Ovary (tissue), 9 donors: ENCODE measurements around the gene BCL3. TPM values are rescaled to one million over a fixed set of nuclear protein-coding genes. Genes with fewer than 3 reads are reported as not detected.

Experiments used
- DNase-seq, 5 donors: peaks; one replicate each; pipeline ENCODE4 v3.0.0-alpha.2; 2019 to 2020
- H3K27ac ChIP-seq, 2 donors: fragments of 200-600 bp; one replicate each; pipeline versions ENCODE4 v1.5.1 to v1.8.0; 2019 to 2022
- H3K27me3 ChIP-seq: fragments of 200-600 bp; one replicate; pipeline ENCODE4 v1.8.0; 2022
- H3K36me3 ChIP-seq: fragments of 200-600 bp; sonication (generic); one replicate; pipeline ENCODE4 v1.5.1; 2019
- H3K4me1 ChIP-seq: one replicate; pipeline ENCODE4 v1.8.1; 2013; ENCODE audit warnings: mild to moderate bottlenecking, moderate library complexity; ENCODE audit not compliant: insufficient read depth
- H3K4me3 ChIP-seq: fragments of 200-600 bp; sonication (generic); one replicate; pipeline ENCODE4 v1.5.1; 2017
- H3K9me3 ChIP-seq, 2 donors: fragments of 200-600 bp in 1 of 2; sonication (generic) in 1 of 2; one replicate each; pipeline versions ENCODE4 v1.5.1 to v1.8.1; 2013 to 2019; ENCODE audit warnings: mild to moderate bottlenecking in 1 of 2, moderate library complexity in 1 of 2
- CTCF ChIP-seq, 3 donors: fragments of 450-650 bp in 2 of 3; fragments of 200-600 bp in 1 of 3; IDR thresholded peaks; one replicate each; pipeline versions ENCODE4 v1.5.1 to v1.8.0; 2016 to 2022; ENCODE audit warnings: antibody characterized with exemption in 3 of 3, mild to moderate bottlenecking in 1 of 3
- EP300 ChIP-seq: sonication (generic); formaldehyde crosslinking; IDR thresholded peaks from one replicate; pipeline ENCODE4 v1.6.1; 2017; ENCODE audit warnings: antibody characterized with exemption
- POLR2A ChIP-seq: fragments of 450-650 bp; IDR thresholded peaks from one replicate; pipeline ENCODE4 v1.6.1; 2017; ENCODE audit warnings: antibody characterized with exemption, mild to moderate bottlenecking, moderate library complexity
- WGBS, 3 donors: extraction: QIAGEN DNeasy Blood & Tissue Kit in 1 of 3; methylation state at CpG; one replicate each; pipeline versions ENCODE4 v1.1.5 to v1.1.7; 2013 to 2017; 5-methylcytosine and 5-hydroxymethylcytosine counted together
- intact Hi-C, 4 donors: fragments of 100-400 bp; cut with DNase I; formaldehyde crosslinking; loops; one replicate each; pipeline versions ENCODE4 v1.11.0 to v1.15.1; 2022 to 2023
- polyA plus RNA-seq, 2 donors: library from polyadenylated mRNA; stranded (reverse); fragments of 200-250 nt in 1 of 2; fragments of 350-450 nt in 1 of 2; fragmentation: Illumina TruSeq in 1 of 2; extraction: RNeasy Lipid Tissue Mini Kit (QIAGEN cat#74804) in 1 of 2; gene quantifications; one replicate each; pipeline ENCODE4 v1.2.3, GENCODE V29; 2013 to 2014
- total RNA-seq, 7 donors: library from RNA; depleted of rRNA in 2 of 7; stranded (reverse); fragments of >200 nt in 2 of 7; fragmentation: NEBNext Ultra II Directional in 3 of 7; extraction: Animal tissue kit (Norgen Biotek cat#: 25700) in 3 of 7; gene quantifications; one replicate each; pipeline versions ENCODE4 v1.1.0 to v1.2.4, GENCODE V29; 2016 to 2023
- donor health status: DM: no; HTN: no; CAD: no; lungs with moderate emphysema.
- donor health status: DM: no; HTN: no; CAD: no.
- donor health status: Bipolar disorder and iron deficiency.
- donor health status: DM: yes; HTN: yes; CAD: no.
- donor health status: DM: no; HTN: no; CAD: no.
- donor health status: DM: yes; HTN: yes; CAD: no.

The BCL3 gene
- total and polyA plus RNA-seq, 9 donors = 3.2 to 141 (median 43.4) TPM

GRCh38 chr19:44789943-44790483 lies 41.5 kb downstream of the BCL3 start:
- TF ChIP-seq POLR2A (no peak), CTCF (IDR thresholded peaks at IDR 0.05) (no peak), EP300 (no peak)
- Histone ChIP-seq H3K4me3 (no peak overlapping the region), H3K36me3 (no peaks in the 10 kb centered on the region), H3K9me3 (no peaks in the 10 kb centered on the region), H3K27ac (no peak overlapping the region), H3K4me1 (no peaks in the 10 kb centered on the region), H3K27me3 (no peaks in the 10 kb centered on the region)
- no peak for DNase-seq
- 65 to 74% (median 66%) methylated on average over 13 of the region's 13 CpGs for WGBS, 3 donors
- intact Hi-C loops = no loop called here

- H3K27me3 ChIP-seq = no peaks in the 10 kb centered on the region
- intact Hi-C loops = no loop called here
- 88 to 91% (median 89%) methylated on average over 9 of the region's 9 CpGs for WGBS, 3 donors
- TF ChIP-seq CTCF (IDR thresholded peaks at IDR 0.05) (no peak), POLR2A (no peak), EP300 (no peak)
- no peaks in the 10 kb centered on the region for H3K4me1 ChIP-seq
- H3K4me3 ChIP-seq = no peak overlapping the region
- DNase-seq = no peak
- no peaks in the 10 kb centered on the region for H3K36me3 ChIP-seq
- H3K9me3 ChIP-seq = no peaks in the 10 kb centered on the region
- no peak overlapping the region for H3K27ac ChIP-seq
Observed at GRCh38 chr19:44792281-44792680, 43.8 kb downstream of the BCL3 start.

- TF ChIP-seq POLR2A (no peak), CTCF (IDR thresholded peaks at IDR 0.05) (no peak), EP300 (no peak)
- Histone ChIP-seq H3K9me3 (no peaks in the 10 kb centered on the region), H3K27ac (no peak overlapping the region), H3K4me3 (no peak overlapping the region), H3K36me3 (no peaks in the 10 kb centered on the region), H3K27me3 (no peaks in the 10 kb centered on the region), H3K4me1 (no peaks in the 10 kb centered on the region)
- WGBS, 3 donors = 88 to 95% (median 92%) methylated on average over 4 of the region's 4 CpGs
- intact Hi-C loops = no loop called here
- no peak for DNase-seq
Observed at GRCh38 chr19:44794610-44795009, 46.1 kb downstream of the BCL3 start.

- 88 to 92% (median 89%) methylated on average over 13 of the region's 13 CpGs for WGBS, 3 donors
Observed at GRCh38 chr19:44795398-44795987, 47.0 kb downstream of the BCL3 start.

More at GRCh38 chr19:44795398-44795987, 47.0 kb downstream of the BCL3 start:
- intact Hi-C loops = no loop called here
- no peaks in the 10 kb centered on the region for H3K27me3 ChIP-seq
- no peaks in the 10 kb centered on the region for H3K36me3 ChIP-seq
- no peak overlapping the region for H3K4me3 ChIP-seq
- no peak overlapping the region for H3K27ac ChIP-seq
- no peaks in the 10 kb centered on the region for H3K4me1 ChIP-seq
- TF ChIP-seq CTCF (IDR thresholded peaks at IDR 0.05) = no peak
- TF ChIP-seq EP300 = no peak
- TF ChIP-seq POLR2A = no peak
- H3K9me3 ChIP-seq = no peaks in the 10 kb centered on the region
- DNase-seq = no peak
